Tibial nerve (tissue), 4 donors: Measurements from ENCODE around the gene LENEP. TPM values are rescaled to one million over a fixed set of nuclear protein-coding genes. Genes with fewer than 3 reads are reported as not detected.
"Not testable (repeated sequence)": the region's sequence is repeated elsewhere in the genome, so short reads cannot be mapped to it uniquely, and the experiment has no call there.

Source experiments
- DNase-seq, 2 donors: peaks; one replicate each; pipeline ENCODE4 v3.0.0-alpha.2; 2019; ENCODE audit warnings: low spot score in 2 of 2
- H3K27ac ChIP-seq, 4 donors: fragments of 200-600 bp; sonication (generic) in 3 of 4; one replicate each; pipeline ENCODE4 v1.5.1; 2017 to 2019; ENCODE audit warnings: mild to moderate bottlenecking in 1 of 4
- H3K27me3 ChIP-seq, 2 donors: fragments of 200-600 bp; sonication (generic) in 1 of 2; one replicate each; pipeline versions ENCODE4 v1.5.1 to v1.6.0; 2017 to 2019
- H3K36me3 ChIP-seq, 3 donors: fragments of 200-600 bp; sonication (generic); one replicate each; pipeline ENCODE4 v1.5.1; 2018 to 2019
- H3K4me1 ChIP-seq, 4 donors: fragments of 200-600 bp; sonication (generic) in 3 of 4; one replicate each; pipeline ENCODE4 v1.5.1; 2017 to 2019
- H3K4me3 ChIP-seq, 4 donors: fragments of 200-600 bp; sonication (generic) in 3 of 4; one replicate each; pipeline ENCODE4 v1.5.1; 2017 to 2019; ENCODE audit warnings: mild to moderate bottlenecking in 1 of 4, moderate library complexity in 1 of 4
- H3K9me3 ChIP-seq, 4 donors: fragments of 200-600 bp; sonication (generic) in 3 of 4; one replicate each; pipeline ENCODE4 v1.5.1; 2017 to 2019
- EP300 ChIP-seq, 2 donors: sonication (generic); formaldehyde crosslinking; IDR thresholded peaks; one replicate each; pipeline ENCODE4 v1.6.1; 2017; ENCODE audit warnings: antibody characterized with exemption in 2 of 2, mild to moderate bottlenecking in 1 of 2
- POLR2A ChIP-seq, 2 donors: fragments of 450-650 bp; IDR thresholded peaks; one replicate each; pipeline ENCODE4 v1.6.1; 2017; ENCODE audit warnings: antibody characterized with exemption in 2 of 2, mild to moderate bottlenecking in 2 of 2, moderate library complexity in 2 of 2
- WGBS, 2 donors: methylation state at CpG; one replicate each; pipeline ENCODE4 v1.1.5; 2018; 5-methylcytosine and 5-hydroxymethylcytosine counted together
- total RNA-seq, 4 donors: library from RNA; depleted of rRNA; stranded (reverse); fragments of >200 nt; gene quantifications; one replicate each; pipeline ENCODE4 v1.1.0, GENCODE V29; 2016
- TF ChIP-seq, protein P1 (sequence below), 5 experiments: fragments of 200-600 bp in 3 of 5; fragments of 450-650 bp in 2 of 5; sonication (generic) in 3 of 5; IDR thresholded peaks; one replicate each; pipeline ENCODE4 v1.5.1; 2016 to 2019; ENCODE audit warnings: antibody characterized with exemption in 5 of 5, mild to moderate bottlenecking in 3 of 5, moderate library complexity in 2 of 5

The LENEP gene
- total RNA-seq, 4 donors from 2014 or later = 1.5 TPM; not detected in 3

DNA sequence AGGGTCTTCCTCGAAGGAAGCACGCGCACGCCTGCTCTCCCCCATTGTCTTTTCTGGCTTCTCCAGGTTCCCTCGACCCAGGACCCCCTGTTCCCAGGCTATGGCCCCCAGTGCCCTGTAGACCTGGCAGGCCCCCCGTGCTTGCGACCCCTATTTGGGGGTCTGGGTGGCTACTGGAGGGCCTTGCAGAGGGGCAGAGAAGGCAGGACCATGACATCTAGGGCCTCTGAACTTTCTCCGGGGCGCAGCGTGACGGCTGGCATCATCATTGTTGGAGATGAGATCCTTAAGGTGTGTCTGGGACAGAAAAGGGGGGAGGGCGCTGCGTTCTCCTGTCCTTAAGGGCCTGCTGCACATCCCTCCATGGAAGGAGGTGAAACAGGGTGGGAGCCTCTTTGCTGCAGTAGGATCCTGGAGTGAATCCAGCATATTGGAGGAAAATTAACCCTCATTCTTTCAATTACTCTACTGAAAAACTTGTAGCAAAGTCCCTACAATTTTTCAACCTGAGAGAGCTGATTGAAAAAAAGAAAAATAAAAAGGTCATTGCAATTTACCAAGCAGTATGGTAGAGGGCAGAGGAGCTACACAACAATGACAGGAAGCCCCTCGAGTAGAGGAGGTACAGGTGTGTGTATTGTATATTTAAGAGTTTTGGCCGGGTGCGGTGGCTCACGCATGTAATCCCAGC, 9.5 kb upstream of the LENEP start:
- 16 to 26% methylated on average over 12 to 16 of the region's 17 CpGs for WGBS, 2 donors
- H3K27ac ChIP-seq = peak overlapping the region in 3 of 4 donors; percentile 72 to 85 (median 73)
- H3K4me3 ChIP-seq = peak overlapping the region; percentile 49 to 86 (median 72)
- peaks cover 0 to 28% (median 0%) of the 10 kb centered on the region in 3 donors for H3K36me3 ChIP-seq
- H3K27me3 ChIP-seq = no peaks in the 10 kb centered on the region
- peaks cover 3 to 29% (median 13%) of the 10 kb centered on the region in 4 donors for H3K4me1 ChIP-seq
- DNase-seq = no peak
- TF ChIP-seq EP300 (IDR thresholded peaks at IDR 0.05) (no peak), POLR2A (IDR thresholded peaks at IDR 0.05) (no peak)
- TF ChIP-seq, protein P1, sequence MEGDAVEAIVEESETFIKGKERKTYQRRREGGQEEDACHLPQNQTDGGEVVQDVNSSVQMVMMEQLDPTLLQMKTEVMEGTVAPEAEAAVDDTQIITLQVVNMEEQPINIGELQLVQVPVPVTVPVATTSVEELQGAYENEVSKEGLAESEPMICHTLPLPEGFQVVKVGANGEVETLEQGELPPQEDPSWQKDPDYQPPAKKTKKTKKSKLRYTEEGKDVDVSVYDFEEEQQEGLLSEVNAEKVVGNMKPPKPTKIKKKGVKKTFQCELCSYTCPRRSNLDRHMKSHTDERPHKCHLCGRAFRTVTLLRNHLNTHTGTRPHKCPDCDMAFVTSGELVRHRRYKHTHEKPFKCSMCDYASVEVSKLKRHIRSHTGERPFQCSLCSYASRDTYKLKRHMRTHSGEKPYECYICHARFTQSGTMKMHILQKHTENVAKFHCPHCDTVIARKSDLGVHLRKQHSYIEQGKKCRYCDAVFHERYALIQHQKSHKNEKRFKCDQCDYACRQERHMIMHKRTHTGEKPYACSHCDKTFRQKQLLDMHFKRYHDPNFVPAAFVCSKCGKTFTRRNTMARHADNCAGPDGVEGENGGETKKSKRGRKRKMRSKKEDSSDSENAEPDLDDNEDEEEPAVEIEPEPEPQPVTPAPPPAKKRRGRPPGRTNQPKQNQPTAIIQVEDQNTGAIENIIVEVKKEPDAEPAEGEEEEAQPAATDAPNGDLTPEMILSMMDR (IDR thresholded peaks at IDR 0.05) = no peak
- H3K9me3 ChIP-seq = no peaks in the 10 kb centered on the region

DNA sequence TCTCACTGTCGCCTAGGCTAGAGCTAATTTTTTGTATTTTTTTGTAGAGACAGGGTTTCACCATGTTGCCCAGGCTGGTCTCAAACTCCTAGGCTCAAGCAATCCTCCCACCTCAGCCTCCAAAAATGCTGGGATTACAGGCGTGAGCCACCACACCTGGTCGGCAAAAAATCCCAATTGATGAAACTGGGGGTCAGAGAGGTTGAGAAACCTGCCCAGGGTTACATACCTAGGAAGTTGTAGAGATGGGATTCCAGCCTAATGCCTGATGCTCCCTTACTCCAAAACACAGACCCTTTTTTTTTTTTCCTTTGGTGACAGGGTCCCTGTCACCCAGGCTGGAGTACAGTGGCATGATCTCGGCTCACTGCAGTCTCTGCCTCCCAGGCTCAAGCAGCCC, 6.7 kb upstream of the LENEP start:
- DNase-seq, H3K27me3 ChIP-seq, H3K9me3 ChIP-seq, H3K27ac ChIP-seq, H3K4me3 ChIP-seq: not testable (repeated sequence)
- peaks cover 0 to 54% (median 0%) of the 10 kb centered on the region in 3 donors for H3K36me3 ChIP-seq
- peaks cover 3 to 29% (median 13%) of the 10 kb centered on the region in 4 donors for H3K4me1 ChIP-seq
- 85 to 88% methylated on average over 4 of the region's 4 CpGs for WGBS, 2 donors

DNA sequence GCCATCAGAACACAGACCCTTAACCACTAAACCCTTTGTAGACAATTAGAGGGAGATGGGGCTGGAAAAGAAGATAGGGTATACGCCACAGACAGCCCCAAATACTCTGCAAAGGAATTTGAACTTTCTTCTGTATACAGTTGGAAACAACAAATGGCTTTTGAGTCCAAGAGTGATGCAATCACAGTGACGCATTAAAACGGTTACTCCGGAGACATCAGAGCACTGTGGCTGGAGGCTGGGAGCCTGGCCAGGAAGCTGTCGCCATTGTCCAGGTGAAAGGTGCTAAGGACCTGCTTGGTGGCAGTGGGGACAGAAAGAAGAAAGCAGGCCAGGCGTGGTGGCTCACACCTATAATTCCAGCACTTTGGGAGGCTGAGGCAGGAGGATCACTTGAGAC, 6.1 kb upstream of the LENEP start:
- DNase-seq = no peak
- no peaks in the 10 kb centered on the region for H3K9me3 ChIP-seq
- peaks cover 3 to 26% (median 12%) of the 10 kb centered on the region in 4 donors for H3K4me1 ChIP-seq
- TF ChIP-seq, protein P1 (IDR thresholded peaks at IDR 0.05) = no peak
- no peaks in the 10 kb centered on the region for H3K27me3 ChIP-seq
- no peak overlapping the region for H3K27ac ChIP-seq
- 80 to 81% methylated on average over 6 of the region's 6 CpGs for WGBS, 2 donors
- peaks cover 0 to 60% (median 0%) of the 10 kb centered on the region in 3 donors for H3K36me3 ChIP-seq
- H3K4me3 ChIP-seq = no peak overlapping the region

DNA sequence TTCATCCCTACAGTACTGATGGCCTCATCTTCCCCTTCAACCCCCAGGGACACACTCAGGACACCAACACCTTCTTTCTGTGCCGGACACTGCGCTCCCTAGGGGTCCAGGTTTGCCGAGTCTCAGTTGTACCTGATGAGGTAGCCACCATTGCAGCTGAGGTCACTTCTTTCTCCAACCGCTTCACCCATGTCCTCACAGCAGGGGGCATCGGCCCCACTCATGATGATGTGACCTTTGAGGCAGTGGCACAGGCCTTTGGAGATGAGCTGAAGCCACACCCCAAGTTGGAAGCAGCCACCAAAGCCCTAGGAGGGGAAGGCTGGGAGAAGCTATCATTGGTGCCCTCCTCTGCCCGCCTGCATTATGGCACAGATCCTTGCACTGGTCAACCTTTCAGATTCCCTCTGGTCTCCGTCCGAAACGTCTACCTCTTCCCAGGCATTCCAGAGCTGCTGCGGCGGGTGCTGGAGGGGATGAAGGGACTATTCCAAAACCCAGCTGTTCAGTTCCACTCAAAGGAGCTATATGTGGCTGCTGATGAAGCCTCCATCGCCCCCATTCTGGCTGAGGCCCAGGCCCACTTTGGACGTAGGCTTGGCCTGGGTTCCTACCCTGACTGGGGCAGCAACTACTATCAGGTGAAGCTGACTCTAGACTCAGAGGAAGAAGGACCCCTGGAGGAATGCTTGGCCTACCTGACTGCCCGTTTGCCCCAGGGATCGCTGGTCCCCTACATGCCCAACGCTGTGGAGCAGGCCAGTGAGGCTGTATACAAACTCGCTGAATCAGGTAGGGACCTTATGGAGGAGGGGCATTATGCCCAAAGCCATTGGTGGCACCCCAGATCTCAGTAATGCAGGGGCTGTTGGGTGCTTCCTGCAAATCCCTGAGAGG, 5.1 kb upstream of the LENEP start:
- TF ChIP-seq POLR2A (IDR thresholded peaks at IDR 0.05) (no peak), EP300 (IDR thresholded peaks at IDR 0.05) (no peak)
- TF ChIP-seq, protein P1 (IDR thresholded peaks at IDR 0.05) = no peak
- Histone ChIP-seq H3K4me3 (no peak overlapping the region), H3K27ac (no peak overlapping the region), H3K4me1 (peaks cover 3 to 21% (median 9%) of the 10 kb centered on the region in 4 donors), H3K9me3 (no peaks in the 10 kb centered on the region), H3K27me3 (no peaks in the 10 kb centered on the region), H3K36me3 (peaks cover 0 to 69% (median 0%) of the 10 kb centered on the region in 3 donors)
- WGBS, 2 donors = 86 to 87% methylated on average over 17 of the region's 17 CpGs
- DNase-seq = no peak

GRCh38 chr1:154989195-154989860, 4.1 kb upstream of the LENEP start:
- H3K36me3 ChIP-seq = peaks cover 0 to 73% (median 0%) of the 10 kb centered on the region in 3 donors
- TF ChIP-seq, protein P1 (IDR thresholded peaks at IDR 0.05) = no peak
- TF ChIP-seq EP300 (IDR thresholded peaks at IDR 0.05) = no peak
- no peak for TF ChIP-seq POLR2A (IDR thresholded peaks at IDR 0.05)
- H3K4me3 ChIP-seq = no peak overlapping the region
- WGBS, 2 donors = 75 to 84% methylated on average over 3 of the region's 3 CpGs
- no peaks in the 10 kb centered on the region for H3K9me3 ChIP-seq
- no peaks in the 10 kb centered on the region for H3K27me3 ChIP-seq
- peaks cover 0 to 12% (median 3%) of the 10 kb centered on the region in 4 donors for H3K4me1 ChIP-seq
- no peak for DNase-seq
- no peak overlapping the region for H3K27ac ChIP-seq
